ENCODE data around the gene NTM.

NTM gene

DNA sequence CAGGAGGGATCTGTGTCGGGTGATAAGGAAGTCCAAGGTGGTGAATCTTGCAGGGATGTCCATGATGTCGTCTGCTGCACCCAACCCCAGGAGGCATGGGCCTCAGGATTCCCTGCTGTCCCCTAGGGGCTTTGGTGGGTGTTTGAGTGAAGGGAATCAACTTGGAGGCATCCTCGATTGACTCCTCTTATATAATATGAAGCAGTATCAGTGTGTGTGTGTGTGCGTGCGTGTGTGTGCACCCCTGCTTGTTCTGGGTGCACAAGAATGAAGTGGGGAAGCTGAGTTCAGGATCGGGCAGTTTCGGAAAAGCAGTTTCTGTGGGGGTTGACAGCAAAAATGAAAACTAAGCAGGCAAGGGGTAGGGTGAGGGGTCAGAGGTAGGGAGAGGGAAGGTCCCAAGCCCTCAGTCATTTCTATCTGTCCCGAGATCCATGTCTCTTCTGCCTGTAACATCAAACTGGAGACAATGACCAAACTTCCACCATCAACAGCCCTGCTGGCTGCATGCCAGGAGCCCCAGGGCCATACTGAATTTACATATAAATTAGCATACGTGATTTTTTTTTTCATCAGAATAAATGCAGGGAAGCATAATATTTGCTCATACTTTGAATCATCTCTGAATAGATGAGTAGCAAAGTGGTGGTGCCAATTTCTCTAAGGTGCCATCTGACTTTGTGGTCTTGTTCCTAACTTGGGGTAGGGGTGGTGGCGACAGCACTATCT is 2.0 kb downstream of the NTM start:
- Histone ChIP-seq H3K27ac (ENCODE audit: low read depth, low read length) (no peak overlapping the region), H3K4me3 (ENCODE audit: low read length) (no peak overlapping the region), H3F3A (ENCODE audit: control insufficient read depth, insufficient read depth) (no peaks in the 10 kb centered on the region), H3K27me3 (ENCODE audit: control insufficient read depth, low read length) (no peaks in the 10 kb centered on the region), H3K9me3 (ENCODE audit: control insufficient read depth, insufficient read depth, low read length) (no peaks in the 10 kb centered on the region), H3K36me3 (ENCODE audit: control insufficient read depth, low read length) (no peaks in the 10 kb centered on the region), H3K4me1 (ENCODE audit: control insufficient read depth, low read length) (no peaks in the 10 kb centered on the region), H4K20me1 (ENCODE audit: control insufficient read depth, insufficient read depth, low read depth, low read length) (no peaks in the 10 kb centered on the region), H3K9me2 (replicated peaks; ENCODE audit: control insufficient read depth, low read length) (no peaks in the 10 kb centered on the region), H3K79me2 (ENCODE audit: control insufficient read depth, low read length) (no peaks in the 10 kb centered on the region), H3K4me2 (ENCODE audit: low read length) (no peak overlapping the region)
- TF ChIP-seq EZH2phosphoT487 (IDR thresholded peaks at IDR 0.05; ENCODE audit: borderline replicate concordance, low read length): no peak
- TF ChIP-seq, protein P1, sequence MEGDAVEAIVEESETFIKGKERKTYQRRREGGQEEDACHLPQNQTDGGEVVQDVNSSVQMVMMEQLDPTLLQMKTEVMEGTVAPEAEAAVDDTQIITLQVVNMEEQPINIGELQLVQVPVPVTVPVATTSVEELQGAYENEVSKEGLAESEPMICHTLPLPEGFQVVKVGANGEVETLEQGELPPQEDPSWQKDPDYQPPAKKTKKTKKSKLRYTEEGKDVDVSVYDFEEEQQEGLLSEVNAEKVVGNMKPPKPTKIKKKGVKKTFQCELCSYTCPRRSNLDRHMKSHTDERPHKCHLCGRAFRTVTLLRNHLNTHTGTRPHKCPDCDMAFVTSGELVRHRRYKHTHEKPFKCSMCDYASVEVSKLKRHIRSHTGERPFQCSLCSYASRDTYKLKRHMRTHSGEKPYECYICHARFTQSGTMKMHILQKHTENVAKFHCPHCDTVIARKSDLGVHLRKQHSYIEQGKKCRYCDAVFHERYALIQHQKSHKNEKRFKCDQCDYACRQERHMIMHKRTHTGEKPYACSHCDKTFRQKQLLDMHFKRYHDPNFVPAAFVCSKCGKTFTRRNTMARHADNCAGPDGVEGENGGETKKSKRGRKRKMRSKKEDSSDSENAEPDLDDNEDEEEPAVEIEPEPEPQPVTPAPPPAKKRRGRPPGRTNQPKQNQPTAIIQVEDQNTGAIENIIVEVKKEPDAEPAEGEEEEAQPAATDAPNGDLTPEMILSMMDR (IDR thresholded peaks at IDR 0.05; ENCODE audit: low read depth, low read length, poor library complexity, severe bottlenecking): no peak

DNA sequence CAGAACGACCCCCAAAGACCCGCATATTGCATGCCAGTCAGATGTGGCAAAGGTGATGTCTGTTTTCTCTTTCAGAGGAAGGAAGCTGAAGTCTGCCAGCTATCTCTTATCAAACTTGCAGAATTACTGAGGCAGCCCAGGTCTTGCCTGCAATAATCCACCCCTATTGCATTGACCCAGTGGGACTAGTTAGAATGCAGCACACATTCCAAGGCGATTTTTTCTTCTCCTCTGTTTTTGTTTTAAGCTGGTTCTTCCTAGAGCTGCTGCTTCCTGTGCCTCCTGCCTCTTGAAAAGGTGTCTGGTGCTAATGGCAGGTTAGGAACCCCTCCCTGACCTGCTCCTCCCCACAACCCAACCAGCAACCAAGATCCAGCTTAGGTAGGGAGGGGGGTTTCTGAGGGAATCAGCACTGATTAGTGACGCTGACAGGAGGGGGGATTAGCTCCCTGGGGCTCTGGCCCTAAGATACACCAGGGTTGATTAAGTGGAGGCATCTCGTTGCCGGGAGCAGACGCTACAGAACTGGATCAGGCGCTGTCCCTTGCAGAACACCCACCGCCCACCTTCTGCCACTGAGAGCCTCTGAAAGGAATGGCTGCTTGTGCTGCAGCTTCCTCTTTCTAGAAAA is 2.8 kb downstream of the NTM start:
- H4K20me1 ChIP-seq (ENCODE audit: control insufficient read depth, insufficient read depth, low read depth, low read length): no peaks in the 10 kb centered on the region
- no peaks in the 10 kb centered on the region for H3K4me1 ChIP-seq (ENCODE audit: control insufficient read depth, low read length)
- H3K4me2 ChIP-seq (ENCODE audit: low read length): no peak overlapping the region
- H3K4me3 ChIP-seq (ENCODE audit: low read length): no peak overlapping the region
- no peaks in the 10 kb centered on the region for H3F3A ChIP-seq (ENCODE audit: control insufficient read depth, insufficient read depth)
- no peaks in the 10 kb centered on the region for H3K9me3 ChIP-seq (ENCODE audit: control insufficient read depth, insufficient read depth, low read length)
- H3K27me3 ChIP-seq (ENCODE audit: control insufficient read depth, low read length): no peaks in the 10 kb centered on the region
- H3K9me2 ChIP-seq (replicated peaks; ENCODE audit: control insufficient read depth, low read length): no peaks in the 10 kb centered on the region
- H3K27ac ChIP-seq (ENCODE audit: low read depth, low read length): no peak overlapping the region
- no peaks in the 10 kb centered on the region for H3K36me3 ChIP-seq (ENCODE audit: control insufficient read depth, low read length)
- TF ChIP-seq EZH2phosphoT487 (IDR thresholded peaks at IDR 0.05; ENCODE audit: borderline replicate concordance, low read length): no peak
- TF ChIP-seq, protein P1 (IDR thresholded peaks at IDR 0.05; ENCODE audit: low read depth, low read length, poor library complexity, severe bottlenecking): no peak
- H3K79me2 ChIP-seq (ENCODE audit: control insufficient read depth, low read length): no peaks in the 10 kb centered on the region

DNA sequence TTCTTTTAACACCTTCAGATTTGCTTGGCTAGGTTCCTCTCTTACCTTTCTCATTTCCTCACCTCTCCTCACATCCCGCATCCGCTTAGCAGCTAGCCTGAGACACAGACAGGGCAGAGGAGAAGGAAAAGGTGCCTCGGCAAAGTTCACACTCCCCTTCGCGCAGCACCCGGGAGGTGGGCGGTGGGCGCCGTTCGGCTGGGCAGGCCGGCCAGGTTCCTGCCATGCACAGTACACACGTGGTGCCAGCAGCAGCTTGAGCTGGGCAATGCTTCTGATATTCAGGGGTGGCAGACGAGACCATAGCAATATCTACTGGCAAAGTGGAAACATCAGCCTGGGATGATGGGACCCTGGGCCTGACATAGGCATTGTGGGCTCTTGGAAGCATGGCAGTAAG is 3.3 kb downstream of the NTM start:
- no peak for TF ChIP-seq EZH2phosphoT487 (IDR thresholded peaks at IDR 0.05; ENCODE audit: borderline replicate concordance, low read length)
- TF ChIP-seq, protein P1 (IDR thresholded peaks at IDR 0.05; ENCODE audit: low read depth, low read length, poor library complexity, severe bottlenecking): no peak
- no peak overlapping the region for H3K27ac ChIP-seq (ENCODE audit: low read depth, low read length)
- no peaks in the 10 kb centered on the region for H3K27me3 ChIP-seq (ENCODE audit: control insufficient read depth, low read length)

More for the DNA sequence above, 3.3 kb downstream of the NTM start:
- Histone ChIP-seq H3F3A (ENCODE audit: control insufficient read depth, insufficient read depth) (no peaks in the 10 kb centered on the region), H4K20me1 (ENCODE audit: control insufficient read depth, insufficient read depth, low read depth, low read length) (no peaks in the 10 kb centered on the region), H3K4me3 (ENCODE audit: low read length) (no peak overlapping the region), H3K4me2 (ENCODE audit: low read length) (no peak overlapping the region), H3K79me2 (ENCODE audit: control insufficient read depth, low read length) (no peaks in the 10 kb centered on the region), H3K4me1 (ENCODE audit: control insufficient read depth, low read length) (no peaks in the 10 kb centered on the region), H3K36me3 (ENCODE audit: control insufficient read depth, low read length) (no peaks in the 10 kb centered on the region), H3K9me3 (ENCODE audit: control insufficient read depth, insufficient read depth, low read length) (no peaks in the 10 kb centered on the region), H3K9me2 (replicated peaks; ENCODE audit: control insufficient read depth, low read length) (no peaks in the 10 kb centered on the region)
